ENCODE results near the gene EXOSC1. TPM values are rescaled to one million over a fixed set of nuclear protein-coding genes. Genes with fewer than 3 reads are reported as not detected.

EXOSC1 gene
- total and polyA plus RNA-seq, 2 donors (not counting 3 experiments of a cell fraction or from before 2014, with no cell fraction given), result 50.7 to 52.9 TPM

GRCh38 chr10:97427571-97428179 lies 18.1 kb downstream of the EXOSC1 start:
- Histone ChIP-seq H3K9me1 (replicated peaks; ENCODE audit: control insufficient read depth, extremely low read depth, insufficient read depth, low read length) (no peaks in the 10 kb centered on the region), H3K4me1 (ENCODE audit: control insufficient read depth, extremely low read depth, insufficient read depth, low read length) (peaks cover 27% of the 10 kb centered on the region), H3K9me3 (replicated peaks; ENCODE audit: control insufficient read depth, insufficient read depth, low read length) (no peaks in the 10 kb centered on the region), H3K4me3 (replicated peaks in 1 of 3; ENCODE audit: insufficient read depth in 1 of 3, low read depth in 1 of 3, low read length in 3 of 3) (peak overlapping the region; percentile 74 to 86 (median 75)), H3K9ac (replicated peaks; ENCODE audit: extremely low read depth, insufficient read depth, low read length) (peak overlapping the region; percentile 82), H2AFZ (ENCODE audit: low read depth, low read length) (no peak overlapping the region), H3K27ac (ENCODE audit: insufficient read depth, low read depth, low read length) (peak overlapping the region; percentile 50), H3K79me2 (ENCODE audit: control insufficient read depth, insufficient read depth, low read length) (peaks cover 56% of the 10 kb centered on the region), H3K27me3 (ENCODE audit: control insufficient read depth in 2 of 2, insufficient read depth in 2 of 2, low read length in 2 of 2) (no peaks in the 10 kb centered on the region), H4K20me1 (replicated peaks; ENCODE audit: control insufficient read depth, extremely low read depth, insufficient read depth, low read length) (no peaks in the 10 kb centered on the region), H3K4me2 (ENCODE audit: insufficient read depth, low read length) (peak overlapping the region; percentile 80), H3K36me3 (ENCODE audit: control insufficient read depth in 2 of 2, extremely low read depth in 1 of 2, insufficient read depth in 2 of 2, low read length in 2 of 2) (peaks cover 13 to 17% of the 10 kb centered on the region in 2 experiments)
- DNase-seq (ENCODE audit: low read depth, low spot score), result peak; percentile 42
- TF ChIP-seq POLR2AphosphoS5 (IDR thresholded peaks at IDR 0.05; ENCODE audit: insufficient read depth, low read depth, low read length) (peak; percentile 21), EZH2 (IDR thresholded peaks at IDR 0.05; ENCODE audit: borderline replicate concordance, low read depth, low read length, severe bottlenecking) (no peak)
- intact Hi-C loops (cut with micrococcal nuclease), result loop anchor here (1.0 to 5.0 kb wide), 2 partner anchors 19 to 70 kb away; partner anchors contain the start of genes EXOSC1, MMS19, UBTD1 and ZDHHC16
- BruUV-seq (replicated peaks), result no TSS peak
- peak; percentile 54 for FAIRE-seq
- ChIA-PET CTCF (interaction anchor here (1.0 to 2.3 kb wide), 5 partner anchors 12 to 126 kb away, joined by 3 to 7 read pairs (median 4); no protein-coding TSS in a partner anchor), POLR2A (no interaction called here)
- dilution Hi-C loops (cut with MboI; ENCODE audit: extremely low pct_ligation_motif_present, low sequenced_read_pairs), result no loop called here

- FAIRE-seq, result no peak
- intact Hi-C loops (cut with micrococcal nuclease), result loop anchor here (5.0 kb wide), 1 partner anchor 70 kb away; the partner anchor contains the start of genes MMS19 and UBTD1
- ChIA-PET POLR2A (no interaction called here), CTCF (interaction anchor here (1.0 to 2.3 kb wide), 5 partner anchors 12 to 127 kb away, joined by 3 to 7 read pairs (median 4); no protein-coding TSS in a partner anchor)
- H3K9ac ChIP-seq (replicated peaks; ENCODE audit: extremely low read depth, insufficient read depth, low read length), result peak overlapping the region; percentile 82
- H3K4me2 ChIP-seq (ENCODE audit: insufficient read depth, low read length), result peak overlapping the region; percentile 80
- H3K27ac ChIP-seq (ENCODE audit: insufficient read depth, low read depth, low read length), result peak overlapping the region; percentile 68
- H3K4me3 ChIP-seq (replicated peaks in 1 of 3; ENCODE audit: insufficient read depth in 1 of 3, low read depth in 1 of 3, low read length in 3 of 3), result peak overlapping the region; percentile 74 to 86 (median 75)
- dilution Hi-C loops (cut with MboI; ENCODE audit: extremely low pct_ligation_motif_present, low sequenced_read_pairs), result no loop called here
- no peaks in the 10 kb centered on the region for H3K9me1 ChIP-seq (replicated peaks; ENCODE audit: control insufficient read depth, extremely low read depth, insufficient read depth, low read length)
- H3K9me3 ChIP-seq (replicated peaks; ENCODE audit: control insufficient read depth, insufficient read depth, low read length), result no peaks in the 10 kb centered on the region
- no peaks in the 10 kb centered on the region for H4K20me1 ChIP-seq (replicated peaks; ENCODE audit: control insufficient read depth, extremely low read depth, insufficient read depth, low read length)
- peak; percentile 43 for DNase-seq (ENCODE audit: low read depth, low spot score)
- peaks cover 56% of the 10 kb centered on the region for H3K79me2 ChIP-seq (ENCODE audit: control insufficient read depth, insufficient read depth, low read length)
- TF ChIP-seq GATA2 (IDR thresholded peaks at IDR 0.05; ENCODE audit: insufficient read depth, insufficient read length, low read depth, low read length) (no peak), MAX (IDR thresholded peaks at IDR 0.05; ENCODE audit: insufficient read depth, insufficient read length) (no peak), CTCF (IDR thresholded peaks at IDR 0.05; ENCODE audit: extremely low read depth in 1 of 2, insufficient read depth in 1 of 2, low read depth in 1 of 2, low read length in 2 of 2) (no peak), MYC (IDR thresholded peaks at IDR 0.05; ENCODE audit: low read depth, low read length) (no peak), POLR2A (IDR thresholded peaks at IDR 0.05; ENCODE audit: low read depth, low read length) (no peak), FOS (IDR thresholded peaks at IDR 0.05; ENCODE audit: borderline replicate concordance, insufficient read depth, low read length) (no peak), POLR2AphosphoS5 (IDR thresholded peaks at IDR 0.05; ENCODE audit: insufficient read depth, low read depth, low read length) (no peak), EZH2 (IDR thresholded peaks at IDR 0.05; ENCODE audit: borderline replicate concordance, low read depth, low read length, severe bottlenecking) (no peak), JUN (IDR thresholded peaks at IDR 0.05; ENCODE audit: borderline replicate concordance, insufficient read depth, insufficient read length, low read depth) (no peak)
- peaks cover 11 to 17% of the 10 kb centered on the region in 2 experiments for H3K36me3 ChIP-seq (ENCODE audit: control insufficient read depth in 2 of 2, extremely low read depth in 1 of 2, insufficient read depth in 2 of 2, low read length in 2 of 2)
- no peaks in the 10 kb centered on the region for H3K27me3 ChIP-seq (ENCODE audit: control insufficient read depth in 2 of 2, insufficient read depth in 2 of 2, low read length in 2 of 2)
- peaks cover 27% of the 10 kb centered on the region for H3K4me1 ChIP-seq (ENCODE audit: control insufficient read depth, extremely low read depth, insufficient read depth, low read length)
- BruUV-seq (replicated peaks), result no TSS peak
- no peak overlapping the region for H2AFZ ChIP-seq (ENCODE audit: low read depth, low read length)
These were observed 18.8 kb downstream of the EXOSC1 start for GRCh38 chr10:97426776-97427570.
